ENCODE measurements around the gene AMN.

Gene AMN

DNA sequence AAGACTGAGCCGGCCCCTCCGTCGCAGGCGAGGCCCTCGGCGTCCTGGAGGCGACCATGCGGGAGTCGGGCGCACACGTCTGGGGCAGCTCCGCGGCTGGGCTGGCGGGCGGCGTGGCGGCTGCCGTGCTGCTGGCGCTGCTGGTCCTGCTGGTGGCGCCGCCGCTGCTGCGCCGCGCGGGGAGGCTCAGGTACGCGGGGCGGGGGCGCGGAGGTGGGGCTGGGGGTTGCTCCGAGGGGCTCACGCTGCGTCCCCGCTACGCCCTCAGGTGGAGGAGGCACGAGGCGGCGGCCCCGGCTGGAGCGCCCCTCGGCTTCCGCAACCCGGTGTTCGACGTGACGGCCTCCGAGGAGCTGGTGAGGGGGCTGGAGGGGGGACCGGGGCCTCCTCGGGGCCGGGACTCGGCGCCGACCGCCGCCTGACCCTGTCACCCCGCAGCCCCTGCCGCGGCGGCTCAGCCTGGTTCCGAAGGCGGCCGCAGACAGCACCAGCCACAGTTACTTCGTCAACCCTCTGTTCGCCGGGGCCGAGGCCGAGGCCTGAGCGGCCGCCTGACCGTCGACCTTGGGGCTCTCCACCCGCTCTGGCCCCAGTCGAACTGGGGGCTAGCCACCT, 7.8 kb downstream of the AMN start:
- peak; percentile 22 to 29 for DNase-seq

DNA sequence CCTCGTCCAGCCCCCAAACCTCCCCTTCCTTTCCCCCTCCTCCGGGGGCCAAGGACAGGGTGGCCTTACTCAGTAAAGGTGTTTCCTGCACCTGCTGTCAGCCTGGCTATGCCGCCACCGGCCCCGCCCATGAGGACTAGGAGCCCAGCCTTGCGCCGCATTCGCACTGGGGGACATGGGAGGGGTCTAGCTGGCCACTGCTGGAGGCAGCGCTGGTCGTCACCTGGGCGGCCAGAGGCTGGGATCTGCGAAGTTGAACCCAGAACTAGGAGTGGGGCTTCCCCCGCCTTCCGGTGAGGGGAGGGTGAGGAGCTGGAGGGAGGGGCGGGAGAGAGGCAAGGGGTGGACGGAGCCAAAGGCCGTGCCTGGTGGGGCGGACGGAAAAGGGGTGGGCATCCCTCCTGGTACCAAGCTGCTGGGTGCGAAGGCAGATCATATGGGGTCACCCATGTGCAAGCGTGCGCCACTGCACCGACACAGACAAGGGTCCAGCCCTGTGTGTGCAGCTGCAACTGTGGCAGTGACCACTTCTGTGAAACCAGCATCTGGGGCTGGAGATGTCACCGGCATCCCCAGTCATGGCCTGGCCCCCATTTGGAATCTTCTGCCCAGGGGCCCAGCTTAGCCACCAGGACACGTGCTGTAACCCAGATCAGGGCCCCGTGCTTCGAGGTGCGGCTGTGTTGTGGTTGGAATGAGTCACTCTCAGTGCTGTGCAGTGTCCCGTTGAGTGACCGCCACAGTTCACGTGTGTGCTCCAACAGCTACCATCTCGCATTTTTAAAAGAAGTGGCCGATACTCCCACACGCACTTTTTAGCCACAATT, 8.5 kb downstream of the AMN start:
- DNase-seq = no peak

DNA sequence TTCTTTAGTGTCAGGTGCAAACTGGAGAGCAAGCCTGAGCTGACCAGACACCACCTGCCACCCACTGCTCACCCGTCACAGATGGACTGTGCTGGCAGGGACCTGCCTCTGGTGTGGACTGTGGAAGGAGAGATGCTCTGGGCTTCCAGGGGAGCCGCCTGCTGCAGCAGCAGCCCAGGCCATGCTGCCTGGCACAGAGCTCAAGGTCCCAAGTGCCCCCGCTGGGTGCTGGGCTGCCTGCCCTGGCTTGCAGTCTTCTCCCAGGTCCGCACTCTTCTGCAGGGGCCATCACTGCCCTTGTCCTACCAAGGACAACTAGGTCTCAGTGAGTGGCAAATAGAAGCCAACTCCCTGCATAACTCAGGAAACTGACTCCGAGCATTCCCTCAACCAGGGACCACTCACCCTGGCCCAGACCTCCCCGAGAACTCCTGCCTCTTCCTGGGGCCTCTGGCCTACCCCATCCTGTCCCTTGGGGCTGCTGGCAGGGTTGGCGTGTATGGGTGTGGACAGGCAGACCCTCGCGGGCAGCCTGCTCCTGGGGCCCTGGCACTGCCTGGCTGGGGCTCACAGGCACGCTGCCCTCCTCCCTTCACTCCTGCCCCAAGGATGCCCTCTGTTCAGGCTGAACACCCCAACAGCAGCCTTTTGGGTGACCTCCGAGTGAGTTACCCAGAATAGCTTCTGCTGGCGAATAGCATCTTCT, 9.3 kb downstream of the AMN start:
- DNase-seq = no peak

DNA sequence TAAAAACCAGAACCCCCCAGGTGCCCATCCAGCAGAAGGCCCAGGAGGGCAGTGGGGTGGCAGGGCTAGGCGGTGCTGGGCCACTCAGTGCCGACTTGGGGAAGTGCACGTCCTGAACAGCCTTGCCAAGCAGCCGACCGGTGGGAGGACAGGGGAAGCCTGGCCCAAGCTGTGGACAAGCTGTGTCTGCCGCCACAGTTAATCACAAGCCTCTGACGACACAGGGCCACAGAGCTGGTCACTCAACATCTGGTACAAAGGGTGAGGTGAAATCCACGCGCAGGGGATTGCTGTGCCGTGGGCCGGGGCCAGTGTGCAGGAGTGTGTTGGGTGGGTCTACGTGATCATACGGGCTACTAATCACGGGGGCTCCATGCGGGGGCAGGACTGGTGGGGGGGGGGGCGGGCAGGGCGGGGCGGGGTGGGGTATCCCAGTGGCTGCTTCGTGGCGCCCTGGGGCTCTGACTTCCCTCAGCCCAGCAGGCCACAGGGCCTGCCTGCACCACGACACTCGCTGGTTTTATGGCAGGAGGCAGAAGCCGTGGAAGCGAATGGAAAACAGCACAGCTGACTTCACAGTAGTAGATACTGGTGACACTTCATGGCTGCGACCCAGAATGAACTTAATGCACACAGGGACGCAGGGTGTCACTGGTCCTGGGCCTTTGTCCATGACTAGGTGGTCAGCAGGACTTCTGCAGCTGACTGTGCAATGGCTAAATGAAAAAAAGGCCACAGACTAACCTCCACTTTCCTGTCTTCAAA, 10.2 kb downstream of the AMN start:
- no peak for DNase-seq

DNA sequence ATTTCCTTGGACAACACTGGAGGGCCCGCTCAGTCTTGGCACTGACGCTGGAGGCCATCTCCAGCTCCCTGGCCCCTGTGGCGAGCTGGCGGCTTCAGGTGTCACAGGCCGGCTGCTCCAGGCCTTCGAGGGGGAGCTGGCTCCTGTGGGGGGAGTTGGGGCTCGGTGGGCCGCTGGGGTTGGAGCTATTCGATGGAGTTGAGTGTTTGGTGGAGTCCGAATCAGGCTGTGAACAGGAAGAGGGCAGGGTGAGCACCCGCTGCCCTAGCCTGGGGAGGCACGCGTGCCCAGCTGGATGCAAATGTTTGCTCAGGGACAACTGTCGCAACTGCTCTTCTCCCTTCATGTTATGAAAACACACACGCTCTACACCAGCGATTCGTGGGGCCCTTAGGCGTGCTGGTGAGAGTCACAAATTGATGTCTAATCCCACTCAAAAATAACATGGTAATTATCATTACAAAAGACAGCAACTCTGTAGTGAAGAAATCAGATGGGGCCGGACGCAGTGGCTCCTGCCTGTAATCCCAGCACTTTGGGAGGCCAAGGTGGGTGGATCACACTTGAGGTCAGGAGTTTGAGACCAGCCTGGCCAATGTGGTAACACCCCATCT, 11.3 kb downstream of the AMN start:
- DNase-seq = no peak

DNA sequence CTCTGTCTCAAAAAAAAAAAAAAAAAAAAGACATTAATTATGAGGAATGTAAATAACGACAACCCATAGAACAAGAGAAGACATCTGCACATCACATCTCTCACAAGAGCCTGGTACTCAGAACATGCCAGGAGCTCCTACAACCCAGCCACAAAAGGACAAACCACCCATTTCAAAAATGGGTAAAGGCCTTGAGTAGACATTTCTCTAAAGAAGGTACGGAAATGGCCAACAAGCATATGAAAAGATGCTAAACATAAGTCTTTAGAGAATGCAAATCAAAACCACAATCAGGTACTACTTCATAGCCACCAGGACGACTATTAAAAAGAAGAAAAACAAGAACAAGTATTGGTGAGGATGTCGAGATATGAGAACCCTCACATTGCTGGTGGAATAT, 13.3 kb downstream of the AMN start:
- no peak for DNase-seq

DNA sequence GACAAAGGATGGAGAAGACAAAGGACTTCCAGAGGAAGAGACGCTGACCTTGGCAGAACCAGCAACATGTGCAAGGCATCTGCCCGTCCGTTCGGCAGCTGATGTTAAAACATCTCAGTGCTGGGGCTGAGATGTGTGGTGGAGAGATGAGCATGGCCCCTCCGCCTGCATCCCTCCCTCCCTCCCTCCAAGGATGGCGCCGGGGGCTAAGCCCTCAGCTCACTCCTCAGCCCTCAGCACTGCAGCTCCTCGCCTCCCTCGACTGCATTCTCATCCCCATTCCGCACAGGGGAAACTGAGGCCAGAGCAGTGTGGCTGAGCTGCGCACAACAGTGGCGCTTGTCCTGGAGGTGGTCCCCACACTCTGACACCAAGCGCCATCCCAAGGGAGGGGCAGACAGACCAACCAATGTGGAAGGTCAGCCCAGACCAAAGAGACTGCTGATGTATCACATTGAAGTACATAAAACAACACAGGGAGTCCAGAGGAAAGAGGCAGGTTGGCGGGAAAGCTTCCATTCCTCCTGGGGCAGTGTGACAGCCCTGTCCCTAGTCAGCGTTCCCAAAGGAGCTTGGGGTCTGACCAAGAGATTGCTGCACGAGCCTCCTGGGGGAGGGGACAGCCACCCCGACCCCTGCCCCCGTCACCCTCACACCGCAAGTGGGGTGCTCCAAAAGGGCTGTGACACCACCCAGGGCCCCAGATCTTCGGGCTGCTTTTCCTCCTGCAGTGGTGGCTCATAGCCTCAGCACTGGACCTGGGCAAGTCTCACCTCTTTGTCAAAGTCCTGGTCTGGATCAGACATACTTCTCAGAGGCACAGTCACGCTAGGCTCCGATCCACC, 15.1 kb downstream of the AMN start:
- DNase-seq = no peak

DNA sequence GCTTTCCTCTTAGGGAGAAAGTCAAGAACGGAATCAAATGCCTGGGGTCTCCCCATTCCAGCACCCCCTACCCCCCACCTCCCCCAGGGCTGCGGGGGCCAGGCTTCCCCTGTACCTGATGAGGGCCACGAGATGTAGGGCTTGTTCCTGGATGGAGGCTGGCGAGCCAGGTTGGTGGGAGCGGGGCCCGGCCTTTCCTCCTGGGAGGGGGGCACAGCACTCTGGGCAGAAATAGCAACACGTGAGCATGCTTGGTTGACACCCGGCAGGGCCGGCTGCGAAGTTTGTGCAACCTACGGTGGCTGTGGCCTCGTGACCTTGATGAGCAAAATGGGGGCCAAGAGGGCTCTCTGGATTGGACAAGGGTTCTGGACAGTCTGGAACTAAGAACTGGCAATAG, 15.7 kb downstream of the AMN start:
- no peak for DNase-seq

DNA sequence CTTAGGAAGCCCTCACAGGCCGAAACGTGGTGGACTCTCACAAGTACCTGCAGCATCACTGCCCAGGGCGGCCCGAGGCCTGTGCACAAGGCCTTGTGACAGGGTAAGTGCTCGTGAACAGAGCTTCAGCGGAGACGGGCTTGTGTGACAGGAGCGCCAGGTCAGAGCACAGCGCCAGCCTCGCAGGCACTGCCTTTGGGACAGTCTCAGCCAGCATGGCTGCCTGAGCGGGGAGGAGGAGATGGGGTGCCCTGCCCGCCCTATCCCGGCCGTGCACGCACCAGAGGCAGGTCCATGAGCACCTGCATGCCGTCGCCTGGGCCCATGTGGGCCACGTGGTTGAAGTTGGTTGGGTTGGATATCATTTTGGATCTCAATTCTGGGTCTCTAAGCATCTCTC, 16.9 kb downstream of the AMN start:
- DNase-seq = no peak

DNA sequence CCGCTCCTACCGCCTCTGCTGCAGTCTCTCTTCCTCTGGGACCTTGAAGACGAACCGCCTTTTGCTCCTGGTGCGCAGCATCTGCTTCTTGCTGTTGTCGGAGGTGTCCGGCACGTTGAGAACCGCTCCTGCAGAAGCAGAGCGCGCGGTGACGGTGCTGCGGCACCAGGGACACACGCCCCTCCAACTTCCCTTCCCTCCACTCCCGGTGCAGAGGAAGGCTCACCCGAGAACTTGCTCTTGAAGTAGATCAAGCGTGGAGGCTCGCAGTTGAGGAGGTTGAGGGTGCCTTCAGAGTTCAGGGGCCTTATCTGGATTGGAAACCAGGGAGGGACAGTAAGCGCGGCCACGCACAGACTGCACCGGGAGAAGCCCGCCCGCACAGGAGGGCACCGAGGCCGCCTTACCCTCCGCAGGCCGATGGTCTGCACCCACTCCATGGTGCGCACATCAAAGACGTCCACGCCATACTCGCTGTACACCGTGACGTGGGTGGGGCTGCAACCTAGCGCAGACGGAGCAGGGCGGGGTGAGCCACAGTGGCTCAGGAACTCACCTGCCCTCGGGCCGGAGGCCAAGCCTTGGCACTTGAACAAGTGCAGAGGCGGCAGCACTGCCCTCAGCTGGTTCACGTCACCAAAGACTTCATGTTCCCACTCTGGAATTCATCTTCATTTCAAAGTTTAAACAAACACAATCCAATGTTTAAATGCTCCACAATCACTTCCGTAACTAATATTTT, 17.5 kb downstream of the AMN start:
- no peak for DNase-seq

DNA sequence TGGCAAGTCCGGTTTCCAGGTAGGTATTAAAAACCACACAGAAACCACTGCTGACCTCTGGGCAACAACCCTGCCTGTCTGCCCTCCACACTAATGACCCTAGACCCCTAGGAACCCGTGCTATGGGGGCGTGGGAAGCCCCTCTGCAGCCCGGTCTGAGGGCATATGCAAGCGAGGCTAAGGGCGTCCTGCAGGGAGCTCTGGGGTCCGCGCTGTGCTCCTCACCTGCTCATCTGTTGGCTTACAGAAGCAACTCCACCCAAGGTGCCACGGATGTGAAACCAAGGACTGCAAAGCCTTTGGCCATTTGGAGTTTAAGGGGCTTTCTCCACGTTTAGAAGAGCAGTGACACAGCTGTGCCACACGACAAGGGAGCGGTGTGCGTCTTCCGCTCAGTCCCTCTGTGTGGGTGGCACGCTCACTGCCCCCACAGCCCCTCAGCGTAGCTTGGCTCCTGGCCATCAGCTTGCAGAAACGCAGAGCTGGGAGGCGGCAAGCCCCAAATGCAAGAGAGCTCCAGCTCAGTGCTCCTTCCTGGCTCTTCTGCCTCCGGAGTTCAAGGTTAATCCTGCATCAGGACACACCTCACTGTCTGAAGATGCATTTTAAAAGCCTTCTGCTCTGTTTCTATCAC, 18.4 kb downstream of the AMN start:
- DNase-seq = no peak

DNA sequence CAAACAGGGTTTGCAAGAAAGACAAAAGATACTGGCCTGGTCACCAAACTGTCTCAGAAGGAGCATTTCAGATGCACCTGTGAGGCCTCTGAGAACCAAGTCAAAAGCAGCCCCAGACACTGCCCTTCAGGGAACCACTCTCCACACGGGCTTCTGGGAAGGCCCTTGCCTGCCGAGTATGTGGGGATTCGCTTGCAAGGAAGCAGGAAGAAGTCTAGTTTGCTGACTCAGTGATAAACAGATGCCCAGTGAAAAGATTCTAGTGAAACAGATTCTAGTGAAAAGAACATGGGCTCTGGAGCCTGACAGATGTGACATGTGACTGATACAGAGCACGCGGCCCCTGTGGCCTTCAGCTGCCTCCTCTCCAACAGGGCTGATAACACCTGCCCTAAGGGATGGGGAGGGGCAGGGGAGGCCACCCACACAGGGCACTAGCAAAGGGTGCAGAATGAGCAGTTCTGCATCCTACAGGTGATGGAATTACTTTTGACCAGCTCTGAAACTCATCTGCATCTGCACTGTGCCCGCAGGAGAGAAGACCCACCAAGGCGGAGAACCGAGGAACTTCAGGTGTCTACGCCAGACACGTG, 19.1 kb downstream of the AMN start:
- no peak for DNase-seq

DNA sequence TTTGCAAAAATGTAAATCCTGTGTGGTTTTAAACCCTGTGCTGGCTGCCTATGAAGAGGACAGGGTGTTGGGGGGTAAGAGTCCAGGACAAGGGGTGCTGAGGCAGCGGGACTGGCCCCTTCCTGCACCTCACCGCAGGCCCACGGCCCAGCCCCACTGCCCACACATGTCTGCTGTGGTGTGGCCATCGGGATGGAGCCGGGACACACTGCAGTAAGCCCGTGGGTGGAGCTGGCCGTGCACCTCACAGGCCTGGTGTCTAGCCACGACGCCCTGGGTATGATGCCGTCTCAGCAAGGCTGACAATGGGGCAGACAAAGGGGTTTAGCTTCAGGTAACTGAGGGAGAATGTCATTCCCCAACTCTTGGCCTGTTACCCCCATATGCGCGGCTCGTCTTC, 19.6 kb downstream of the AMN start:
- no peak for DNase-seq

DNA sequence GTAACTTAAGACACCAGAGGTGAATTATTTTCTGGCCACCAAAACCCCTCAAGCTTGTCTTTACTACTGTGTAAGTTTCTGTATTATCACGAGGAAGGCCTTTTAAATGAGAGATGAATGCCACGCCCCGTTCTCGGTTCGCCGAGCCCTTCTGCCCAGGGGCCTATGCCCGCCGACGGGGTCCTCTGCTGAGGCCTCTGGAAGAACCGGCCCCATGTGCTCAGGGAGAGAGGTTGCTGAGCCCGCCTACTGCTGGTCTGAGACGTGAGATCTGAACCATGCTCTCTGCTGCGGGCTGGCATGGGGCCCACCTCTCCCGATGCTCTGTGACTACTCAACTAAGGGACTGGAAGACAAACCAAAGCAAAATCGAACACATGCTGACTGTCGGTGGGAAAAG, 21.0 kb downstream of the AMN start:
- no peak for DNase-seq

DNA sequence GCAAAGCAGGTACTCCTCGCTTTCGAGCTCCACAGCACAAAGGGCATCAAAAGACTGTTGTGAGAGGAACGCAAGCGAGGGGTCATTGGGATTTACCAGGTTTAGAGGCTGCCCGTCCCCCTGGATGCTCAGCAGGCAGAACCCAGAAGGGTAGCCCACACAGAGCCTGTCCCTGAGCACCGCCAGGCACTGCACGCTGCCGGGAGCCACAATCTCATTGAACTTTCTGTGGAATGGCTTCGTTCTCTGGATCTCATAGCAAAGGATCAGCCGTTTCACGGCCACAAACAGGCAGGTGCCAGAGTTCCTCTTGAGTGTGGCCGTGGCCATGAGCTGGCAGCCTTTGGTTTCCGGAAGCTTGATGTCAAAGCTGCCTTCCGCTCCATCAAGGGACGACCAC, 21.5 kb downstream of the AMN start:
- DNase-seq = no peak

DNA sequence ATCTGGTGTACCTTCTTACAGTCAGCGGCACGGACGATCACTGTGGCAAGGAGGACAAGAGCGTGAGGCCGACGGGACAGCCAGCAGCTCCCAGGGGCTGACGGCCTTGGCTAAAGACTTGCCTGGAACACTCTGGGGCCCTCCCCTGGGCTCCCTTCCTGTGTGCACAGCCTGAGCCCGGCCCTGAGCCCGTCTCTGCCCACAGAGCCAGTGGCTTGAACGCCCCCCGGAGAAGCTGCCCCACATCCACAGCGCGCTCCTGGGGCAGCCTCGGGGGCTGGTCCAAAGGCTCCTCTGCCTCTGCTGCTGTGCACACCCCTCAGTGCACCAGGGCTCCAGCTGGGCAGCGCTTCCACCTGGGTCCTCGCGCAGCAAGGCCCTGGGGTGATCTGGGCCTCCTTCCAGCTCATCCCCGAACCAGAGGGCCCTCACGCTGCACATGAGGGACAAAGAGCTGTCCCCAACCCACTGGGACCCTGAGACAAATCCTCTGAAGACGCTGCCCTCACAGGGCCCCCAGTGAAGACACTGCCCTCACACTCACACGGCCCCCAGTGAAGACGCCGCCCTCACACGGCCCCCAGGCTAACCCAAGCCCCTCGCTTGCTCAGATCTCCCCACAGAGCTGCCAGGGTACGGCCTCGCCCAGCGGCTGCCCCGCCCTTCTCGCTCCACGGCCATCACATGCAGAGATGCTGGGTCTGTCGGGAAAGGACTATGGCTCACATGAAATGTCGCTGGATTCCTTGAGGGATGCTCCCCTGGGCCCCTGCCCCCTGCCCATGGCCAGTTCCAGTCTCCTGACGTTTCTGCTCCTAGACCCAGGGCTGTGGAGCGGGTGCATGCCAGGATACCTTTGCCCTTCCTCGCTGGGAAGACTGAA, 22.2 kb downstream of the AMN start:
- no peak for DNase-seq

DNA sequence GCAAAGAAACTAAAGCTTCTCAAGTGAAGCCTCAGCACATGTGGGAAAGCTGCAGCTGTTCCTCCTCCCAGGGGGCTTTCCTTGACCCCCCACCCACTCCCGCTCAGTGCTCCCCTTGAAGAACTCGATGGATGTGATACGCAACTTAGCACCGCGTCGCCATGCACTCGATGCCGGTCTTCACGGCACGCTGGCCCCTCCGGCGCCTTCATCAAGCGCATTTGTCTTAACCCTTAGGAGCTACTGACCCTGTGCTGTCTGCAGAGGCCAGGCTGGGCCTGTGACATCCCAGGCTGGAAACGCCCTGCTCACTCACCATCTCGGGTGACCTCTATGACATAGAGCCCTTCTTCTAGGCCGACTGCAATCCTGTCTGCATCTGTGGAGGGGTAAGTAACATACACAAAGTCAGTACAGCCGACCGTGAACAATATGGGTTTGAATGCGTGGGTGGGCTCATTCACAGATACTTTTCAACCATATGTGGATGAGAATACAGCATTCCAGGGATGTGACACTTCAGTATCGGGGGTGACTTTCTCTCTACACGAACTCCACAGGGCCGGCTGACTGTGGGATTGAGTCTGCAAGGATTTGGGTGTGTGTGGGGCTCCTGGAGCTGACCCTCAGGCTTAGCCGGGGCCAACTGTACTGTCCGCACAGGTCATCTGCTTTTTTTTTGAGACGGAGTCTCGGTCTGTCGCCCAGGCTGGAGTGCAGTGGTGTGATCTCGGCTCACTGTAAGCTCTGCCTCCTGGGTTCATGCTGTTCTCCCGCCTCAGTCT, 23.1 kb downstream of the AMN start:
- DNase-seq = no peak

DNA sequence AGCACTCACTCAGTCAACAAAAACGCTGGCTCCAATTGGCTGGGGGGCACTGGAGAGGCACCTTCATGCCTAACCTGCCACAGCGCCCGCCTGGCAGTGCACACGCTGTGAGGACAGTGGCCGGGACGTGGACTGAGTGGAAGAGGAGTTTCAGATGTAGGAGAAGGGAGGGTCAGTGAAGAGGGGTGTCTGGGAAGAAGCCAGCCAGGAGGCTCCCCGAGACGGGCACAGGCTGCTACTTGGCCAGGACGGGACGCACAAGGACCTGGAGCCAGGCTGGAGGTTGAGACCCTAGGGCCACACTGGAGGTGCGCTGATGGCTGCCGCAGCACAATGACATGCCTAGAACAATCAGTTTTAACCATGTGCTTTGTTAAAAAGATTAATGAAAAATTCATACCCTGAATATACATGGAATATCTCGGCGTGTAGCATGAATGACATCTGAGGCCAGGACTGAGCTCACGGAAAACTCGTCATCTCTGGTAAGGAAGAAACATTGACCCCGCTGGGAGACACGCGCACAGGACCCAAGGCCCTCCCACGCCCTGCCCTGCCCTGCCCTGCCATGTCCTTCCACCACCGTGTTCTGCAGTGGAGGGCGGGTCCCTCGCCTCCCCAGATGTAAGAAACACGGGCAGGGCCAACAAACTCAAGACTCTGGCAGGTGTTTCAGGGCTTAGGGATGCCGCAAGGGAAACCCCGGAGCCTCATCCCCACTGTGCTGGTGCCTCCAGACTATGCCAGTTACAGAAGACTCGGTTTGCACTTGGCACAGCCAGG, 25.0 kb downstream of the AMN start:
- no peak for DNase-seq

Data from NCI-H2081 (cell line).